CD4-positive, alpha-beta T cell treated with Interferon alpha-2 for 1 hour (primary cell): ENCODE results near the gene MRPL20.
"Not testable (repeated sequence)": the region's sequence is repeated elsewhere in the genome, so short reads cannot be mapped to it uniquely, and the experiment has no call there.

ENCODE experiments used
- DNase-seq, 2 donors: peaks; one replicate each; pipeline ENCODE4 v3.0.0-alpha.2; 2020 to 2022

Gene MRPL20

GRCh38 chr1:1406821-1407635, at the start of gene MRPL20:
Gene MRPL20 (minus strand): TSS chr1:1407293. CDS start chr1:1407217, 76 bp downstream.
- DNase-seq, result peak; percentile 95 to 96

GRCh38 chr1:1456683-1457255, 49.7 kb upstream of the MRPL20 start:
- DNase-seq, result not testable (repeated sequence)

DNA sequence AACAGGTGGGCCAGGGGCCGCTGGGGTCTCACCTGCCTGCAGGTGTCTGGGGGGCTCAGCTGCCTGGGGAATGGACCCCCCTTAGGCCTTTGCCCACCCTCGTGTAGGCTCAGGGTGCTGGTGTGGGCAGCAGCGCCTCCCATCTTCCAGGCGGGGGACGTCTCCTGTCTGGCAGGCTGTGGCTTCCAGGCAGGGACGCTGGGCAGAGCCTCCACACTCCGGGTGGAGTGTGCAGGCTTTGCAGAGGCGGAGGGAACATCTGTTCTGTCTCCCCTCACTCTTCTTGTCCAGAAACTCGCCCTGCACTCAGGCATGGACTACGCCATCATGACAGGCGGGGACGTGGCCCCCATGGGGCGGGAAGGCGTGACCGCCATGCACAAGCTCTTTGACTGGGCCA, 48.8 kb upstream of the MRPL20 start:
- DNase-seq, result not testable (repeated sequence)

DNA sequence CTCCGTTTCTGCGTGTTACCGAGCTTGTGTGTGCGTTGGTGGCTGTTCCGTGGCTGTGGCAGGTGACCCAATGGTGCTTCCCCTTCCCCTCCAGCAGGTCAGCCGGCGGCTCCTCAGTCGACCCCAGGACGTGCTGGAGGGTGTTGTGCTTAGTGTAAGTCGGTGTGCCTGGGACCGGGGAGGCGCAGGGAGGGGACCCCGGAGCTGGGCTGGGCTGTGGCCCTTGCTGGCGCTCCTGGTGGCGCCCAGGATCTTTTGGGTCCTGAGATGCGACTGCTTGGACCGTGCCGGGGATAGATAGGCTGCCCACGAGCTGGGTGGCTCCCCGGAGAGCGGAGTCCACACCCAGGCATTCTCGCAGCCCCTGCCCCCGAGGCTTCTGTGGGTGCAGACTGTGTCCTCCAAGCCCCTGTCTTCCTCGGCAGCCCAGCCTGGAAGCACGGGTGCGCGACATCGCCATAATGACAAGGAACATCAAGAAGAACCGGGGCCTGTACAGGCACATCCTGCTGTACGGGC, 48.3 kb upstream of the MRPL20 start:
- DNase-seq, result no peak

- DNase-seq, result not testable (repeated sequence)
Observed at GRCh38 chr1:1454286-1455056, 47.4 kb upstream of the MRPL20 start.

GRCh38 chr1:1452882-1453281, 45.8 kb upstream of the MRPL20 start:
- no peak for DNase-seq

- DNase-seq, result not testable (repeated sequence)
Observed at GRCh38 chr1:1452365-1452739, 45.3 kb upstream of the MRPL20 start.

DNA sequence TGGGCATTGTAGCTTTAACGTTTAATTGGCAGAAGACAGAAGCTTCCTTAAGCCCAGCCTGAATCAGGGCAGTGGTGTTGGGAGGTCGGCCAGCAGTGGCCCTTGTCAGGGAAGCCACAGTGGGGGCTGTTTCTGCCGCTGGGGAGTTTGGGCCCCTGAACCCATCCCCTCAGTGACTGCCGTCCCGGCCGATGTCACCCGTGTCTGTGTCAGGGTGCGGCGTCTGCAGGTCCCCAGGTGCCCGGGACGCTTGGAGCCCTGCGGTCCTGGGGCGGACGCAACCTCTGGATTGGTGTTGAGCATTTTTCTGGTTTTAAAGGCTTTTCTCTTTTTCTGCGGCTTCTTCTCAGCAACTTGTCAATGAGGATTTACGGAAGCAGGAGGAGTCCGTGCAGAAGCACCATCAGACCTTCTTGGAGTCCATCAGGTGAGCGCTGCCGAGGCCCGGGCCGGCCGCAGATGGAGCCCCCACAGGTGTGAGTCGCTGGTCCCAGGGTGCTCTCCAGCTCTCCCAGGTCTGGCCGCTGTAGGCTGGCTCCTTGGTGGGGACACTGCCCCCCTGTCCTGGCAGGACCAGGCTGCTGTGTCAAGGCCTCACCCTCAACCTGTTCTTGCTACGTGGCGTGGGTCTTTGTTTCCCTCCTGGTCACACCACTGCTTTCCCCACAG, 44.7 kb upstream of the MRPL20 start:
- DNase-seq, result no peak

- DNase-seq, result not testable (repeated sequence)
Observed at GRCh38 chr1:1450616-1451015, 43.5 kb upstream of the MRPL20 start.

- DNase-seq, result no peak
Observed at GRCh38 chr1:1449099-1449739, 42.1 kb upstream of the MRPL20 start, which contains the start of gene ATAD3C. Gene ATAD3C (plus strand): TSS chr1:1449689. CDS start chr1:1450684, 995 bp downstream.

DNA sequence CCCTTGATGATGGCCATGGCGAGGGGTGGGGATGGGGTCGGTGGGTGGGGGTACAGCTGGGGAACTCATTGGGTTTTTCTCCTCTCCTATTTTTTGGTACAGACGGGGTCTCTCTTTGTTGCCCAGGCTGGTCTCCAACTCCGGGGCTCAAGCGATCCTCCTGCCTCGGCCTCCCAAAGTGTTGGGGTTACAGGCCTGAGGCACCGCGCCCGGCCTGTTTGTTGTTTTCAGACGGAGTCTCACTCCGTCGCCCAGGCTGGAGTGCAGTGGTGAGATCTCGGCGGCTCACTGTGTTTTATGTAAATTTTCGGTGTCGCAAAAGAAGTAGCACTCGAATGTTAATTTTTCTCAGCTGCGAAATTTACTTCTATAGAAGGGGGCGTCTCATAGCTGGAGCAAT, 39.5 kb upstream of the MRPL20 start:
- not testable (repeated sequence) for DNase-seq

DNA sequence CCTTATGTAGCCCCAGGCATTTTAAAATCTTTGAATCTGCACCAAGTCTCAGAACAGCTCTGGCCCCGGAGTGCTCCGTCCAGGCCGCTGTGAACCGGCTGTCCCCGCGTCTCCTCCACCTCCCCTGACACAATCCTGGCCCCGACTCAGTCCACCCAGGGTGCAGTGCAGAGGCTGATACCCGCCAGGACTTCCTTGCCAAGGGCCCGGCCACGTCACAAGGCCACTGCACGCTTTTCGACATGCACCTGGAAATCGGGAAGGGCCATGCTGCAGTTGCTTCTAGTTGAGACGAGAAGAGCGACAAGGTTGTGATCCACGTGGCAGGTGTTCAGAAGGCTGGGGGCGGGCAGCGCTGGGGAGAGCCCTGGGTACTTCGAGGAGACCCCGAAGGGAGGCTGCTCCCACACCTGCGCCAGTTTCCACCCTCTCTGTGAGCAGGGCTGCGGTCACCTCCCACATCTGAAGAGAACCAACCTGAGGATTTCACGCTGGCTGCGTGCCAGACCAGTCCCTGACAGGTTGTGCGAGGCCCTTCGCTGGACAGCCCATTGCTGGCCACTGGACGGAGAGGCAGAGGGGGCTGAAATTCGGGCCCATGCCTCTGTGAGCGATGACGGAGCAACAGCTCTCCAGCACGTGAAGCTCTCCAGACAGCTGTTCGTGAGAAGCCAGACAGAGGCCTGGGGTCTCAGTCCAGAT, 35.1 kb upstream of the MRPL20 start:
- no peak for DNase-seq

GRCh38 chr1:1441002-1441888, 34.2 kb upstream of the MRPL20 start:
- peak; percentile 30 to 50 for DNase-seq

DNA sequence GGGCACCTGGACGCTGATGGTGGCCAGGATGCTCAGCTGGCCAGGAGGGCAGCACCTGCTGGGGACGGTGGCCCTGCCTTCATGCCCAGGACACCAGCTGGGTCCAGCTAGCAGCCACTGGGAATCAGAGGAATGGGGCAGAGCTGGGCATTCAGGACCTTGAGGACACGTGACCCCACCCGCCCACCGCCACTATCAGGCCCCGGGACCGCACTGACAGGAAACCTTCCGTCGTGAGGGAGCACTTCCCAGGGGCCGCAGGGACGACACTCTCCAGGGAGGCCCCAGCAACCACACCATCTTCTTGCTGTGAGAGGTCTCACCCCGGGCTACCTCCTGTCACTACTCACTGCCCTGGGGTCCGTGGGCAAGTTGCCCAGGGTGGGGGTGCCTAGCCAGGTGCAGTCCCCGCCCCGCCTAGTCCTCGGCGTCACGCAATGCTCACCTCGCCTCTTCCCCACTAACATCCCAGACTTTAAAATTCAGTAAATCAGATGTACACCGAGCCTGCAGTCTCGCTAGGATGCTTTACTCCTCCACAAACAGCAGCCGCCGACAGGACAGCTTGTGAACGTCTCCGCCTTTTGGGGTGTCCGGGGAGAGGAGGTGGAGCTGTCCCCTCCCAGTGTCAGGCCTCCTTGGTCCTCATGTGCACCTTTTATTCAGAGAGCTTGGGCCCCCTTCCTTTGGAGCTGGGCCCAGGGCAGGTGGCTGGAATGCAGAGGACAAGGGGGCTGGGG, 33.3 kb upstream of the MRPL20 start:
- DNase-seq, result no peak

- DNase-seq, result no peak
Observed at GRCh38 chr1:1439546-1440261, 32.6 kb upstream of the MRPL20 start.

GRCh38 chr1:1438531-1439381, 31.7 kb upstream of the MRPL20 start:
- DNase-seq, result no peak

DNA sequence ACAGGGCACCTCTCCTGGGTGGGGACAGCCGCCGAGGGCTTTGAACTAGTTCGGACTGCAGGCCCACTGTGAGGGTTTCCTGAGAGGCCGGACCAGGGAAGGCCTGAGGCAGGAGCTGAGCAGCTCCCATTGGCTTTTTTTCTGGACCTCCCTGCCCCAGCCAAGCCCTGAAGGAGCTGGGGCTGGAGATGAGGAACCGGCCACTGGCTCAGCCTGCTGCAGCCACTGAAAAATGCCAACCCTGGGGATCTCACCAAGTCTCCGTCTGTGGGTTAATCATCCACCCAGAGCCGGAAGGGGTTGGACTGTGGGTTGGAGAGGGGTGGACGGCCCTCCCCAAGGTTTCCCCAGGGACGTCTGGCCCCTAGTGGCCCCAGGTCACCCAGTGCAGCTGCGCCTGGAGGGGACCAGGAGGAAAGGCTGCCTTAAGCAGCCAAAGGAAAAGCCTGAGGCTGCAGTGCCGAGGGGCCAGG, 30.8 kb upstream of the MRPL20 start:
- DNase-seq, result no peak
